Stimulated activated CD8-positive, alpha-beta memory T cell treated with anti-CD3 and anti-CD28 coated beads, Interleukin-7, amount 100 ng/mL, for 48 hours (primary cell): ENCODE results near the gene CALM1.

Source experiments
- DNase-seq, 2 donors: peaks; one replicate each; pipeline ENCODE4 v3.0.0-alpha.2; 2020; ENCODE audit warnings: low read depth in 1 of 2; ENCODE audit errors: extremely low read depth in 1 of 2

The CALM1 gene

GRCh38 chr14:90407230-90407629, 10.4 kb downstream of the CALM1 start:
- no peak for DNase-seq

GRCh38 chr14:90408713-90409112, 11.9 kb downstream of the CALM1 start:
- no peak for DNase-seq

- no peak for DNase-seq
Observed at GRCh38 chr14:90409209-90409730, 12.4 kb downstream of the CALM1 start.

GRCh38 chr14:90412058-90412457, 15.2 kb downstream of the CALM1 start:
- no peak for DNase-seq

DNA sequence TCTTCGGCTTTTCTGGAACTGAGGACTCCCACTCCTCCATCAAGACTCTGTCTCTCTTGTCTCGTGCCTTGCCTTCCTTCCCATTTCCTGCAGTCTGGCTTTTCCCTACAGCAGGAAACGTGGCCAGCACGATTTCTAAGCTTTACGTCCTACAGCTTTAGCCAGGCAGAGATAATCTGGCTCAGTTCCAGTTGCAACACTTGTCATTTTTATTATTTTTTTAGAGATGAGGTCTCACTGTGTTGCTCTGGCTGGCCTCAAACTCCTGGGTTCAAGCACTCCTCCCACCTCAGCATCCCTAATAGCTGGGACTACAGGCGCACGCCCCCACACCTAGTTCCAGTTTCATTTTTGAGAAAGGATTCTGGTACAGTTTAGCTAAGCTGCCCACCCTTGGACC, 19.9 kb downstream of the CALM1 start:
- no peak for DNase-seq

GRCh38 chr14:90418053-90418452, 21.2 kb downstream of the CALM1 start:
- no peak for DNase-seq

DNA sequence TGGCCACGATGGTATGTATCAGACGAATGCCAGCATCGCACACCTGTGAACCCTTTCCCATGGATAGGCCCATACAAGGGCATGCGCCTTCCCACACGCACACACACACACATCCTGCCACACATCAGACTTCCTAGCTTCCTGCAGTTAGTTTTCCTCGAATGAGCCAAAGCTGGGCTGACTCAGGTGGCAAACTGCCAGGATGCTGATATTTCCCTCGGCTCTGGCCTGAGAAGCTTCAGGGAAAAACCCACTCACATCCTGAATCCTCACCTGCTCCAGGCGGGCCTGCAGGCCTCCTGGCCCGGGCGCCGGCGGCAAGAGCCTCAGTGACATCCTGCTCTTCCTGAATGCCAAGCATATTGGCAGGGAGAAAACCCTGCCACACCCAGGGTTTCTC, 22.4 kb downstream of the CALM1 start:
- DNase-seq, result no peak

- DNase-seq, result no peak
Observed at GRCh38 chr14:90421001-90421631, 24.3 kb downstream of the CALM1 start.

GRCh38 chr14:90421632-90422020, 24.8 kb downstream of the CALM1 start:
- DNase-seq, result no peak

DNA sequence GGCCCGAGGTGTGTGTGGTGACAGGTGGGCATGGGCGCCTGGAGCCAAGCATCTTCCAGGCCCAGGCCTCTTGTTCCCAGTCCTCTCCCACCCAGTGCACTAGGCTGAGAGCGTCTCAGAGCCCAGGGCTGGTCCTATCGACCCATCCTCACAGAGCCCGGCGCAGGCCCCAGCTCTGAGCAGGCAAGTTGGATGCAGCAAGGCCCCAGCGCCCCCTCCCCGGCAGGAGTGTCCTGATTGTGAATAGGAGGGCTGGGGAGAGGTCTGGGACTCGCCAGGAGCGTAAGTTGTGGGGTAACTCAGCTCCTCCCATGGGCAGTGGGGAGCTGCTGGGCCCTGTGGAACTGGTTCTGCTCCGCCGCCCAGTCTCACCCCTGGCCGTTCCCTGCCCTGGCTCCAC, 26.3 kb downstream of the CALM1 start:
- DNase-seq, result no peak

GRCh38 chr14:90424075-90424474, 27.2 kb downstream of the CALM1 start:
- no peak for DNase-seq

DNA sequence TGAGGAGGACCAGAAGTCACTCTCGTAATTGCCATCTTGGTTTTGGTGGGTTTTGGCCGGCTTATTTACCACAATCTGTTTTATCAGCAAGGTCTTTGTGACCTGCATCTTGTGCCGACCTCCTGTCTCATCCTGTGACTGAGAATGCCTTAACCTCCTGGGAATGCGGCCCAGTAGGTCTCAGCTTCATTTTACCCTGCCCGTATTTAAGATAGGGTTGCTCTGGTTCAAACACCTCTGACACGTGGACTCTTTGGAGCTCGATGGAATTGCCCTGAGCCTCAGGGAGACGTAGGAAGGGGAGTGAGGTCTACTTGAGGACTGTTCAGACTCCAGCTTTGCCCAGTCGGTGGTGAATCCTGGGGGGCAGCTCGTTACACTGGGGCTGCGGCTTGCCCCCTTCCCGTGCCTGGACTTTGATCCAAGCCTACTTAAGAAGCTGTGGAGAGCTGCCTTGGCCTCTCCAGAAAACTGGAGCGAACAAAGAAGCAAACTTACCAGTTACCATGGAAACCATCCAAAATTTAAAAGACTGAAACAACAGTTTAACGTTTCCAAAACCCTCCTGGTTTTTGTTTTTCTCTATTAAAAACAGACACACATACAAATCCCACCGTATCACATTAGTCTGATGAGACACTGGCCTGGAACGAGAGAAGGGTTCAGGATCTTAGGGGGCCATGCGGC, 28.0 kb downstream of the CALM1 start:
- no peak for DNase-seq

DNA sequence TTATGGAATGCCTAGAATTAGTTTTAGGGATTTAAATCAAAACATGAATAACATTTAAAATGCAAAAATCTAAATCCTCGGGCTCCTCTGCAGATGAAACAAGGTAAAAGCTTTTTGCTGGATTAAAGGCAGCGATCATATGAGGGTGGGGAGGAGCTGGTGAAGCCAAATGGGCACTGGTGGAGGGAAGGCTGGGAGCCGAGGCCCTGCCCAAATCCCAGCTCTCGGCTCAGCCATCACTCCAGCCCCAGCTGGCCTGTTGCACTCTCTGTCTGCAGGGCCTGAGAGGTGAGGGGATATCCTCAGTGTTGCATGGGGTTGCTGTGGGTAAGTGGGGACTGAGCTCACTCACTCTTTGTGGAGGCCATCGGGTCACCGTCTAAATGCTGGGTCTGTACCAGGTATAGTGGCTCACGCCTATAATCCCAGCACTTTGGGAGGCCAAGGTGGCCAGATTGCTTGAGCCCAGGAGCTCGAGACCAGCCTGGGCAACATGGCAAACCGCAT, 28.6 kb downstream of the CALM1 start:
- no peak for DNase-seq

GRCh38 chr14:90426031-90426540, 29.3 kb downstream of the CALM1 start:
- DNase-seq, result no peak

DNA sequence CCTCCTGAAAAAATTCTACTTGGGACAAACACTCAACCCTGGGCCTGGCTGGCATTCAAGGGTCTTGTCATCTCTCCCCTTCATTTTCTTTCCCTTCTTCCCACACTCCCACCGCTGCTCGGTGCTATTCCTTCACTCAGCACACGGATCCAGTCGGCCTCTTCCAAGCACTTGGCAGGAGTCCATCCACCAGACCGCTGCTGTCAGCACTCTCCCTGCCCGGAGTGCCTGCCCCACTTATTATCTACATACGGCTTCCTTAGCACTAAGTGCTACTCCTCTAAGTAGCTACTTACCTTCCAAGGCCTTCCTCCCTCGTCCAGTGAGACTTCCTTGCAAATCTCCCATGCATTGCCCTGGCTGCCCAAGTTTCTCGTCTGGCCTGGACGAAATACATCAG, 29.8 kb downstream of the CALM1 start:
- no peak for DNase-seq

GRCh38 chr14:90427848-90428426, 31.1 kb downstream of the CALM1 start:
- no peak for DNase-seq

- DNase-seq, result no peak
Observed at GRCh38 chr14:90428676-90429075, 31.8 kb downstream of the CALM1 start.

DNA sequence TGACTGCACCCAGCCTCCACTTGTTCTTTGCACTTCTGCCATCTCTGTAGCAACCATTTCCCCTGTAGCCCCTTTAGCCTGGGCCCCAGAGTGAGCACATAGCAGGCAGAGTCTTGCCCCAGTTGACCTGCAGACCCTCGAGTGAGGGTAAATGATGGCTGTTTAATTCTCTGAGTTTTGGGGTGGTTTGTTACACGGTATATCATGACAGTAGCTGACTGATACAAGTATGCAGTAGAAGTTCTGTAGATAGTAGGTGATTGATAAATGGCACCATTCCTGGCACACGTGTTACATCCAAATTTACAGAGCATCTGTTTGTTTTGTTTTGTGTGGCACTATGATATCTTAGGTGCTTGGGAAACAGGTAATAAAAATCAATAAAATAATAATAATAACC, 32.4 kb downstream of the CALM1 start:
- no peak for DNase-seq

- no peak for DNase-seq
Observed at GRCh38 chr14:90429754-90430153, 32.9 kb downstream of the CALM1 start.

- DNase-seq, result no peak
Observed at GRCh38 chr14:90434370-90435020, 37.7 kb downstream of the CALM1 start.

- no peak for DNase-seq
Observed at GRCh38 chr14:90438841-90439240, 42.0 kb downstream of the CALM1 start.
